Stimulated activated CD8-positive, alpha-beta memory T cell treated with anti-CD3 and anti-CD28 coated beads, Interleukin-4, amount 100 ng/mL, for 1 hour (primary cell): ENCODE results near the gene TRAF3.
"Not testable (repeated sequence)": the region's sequence is repeated elsewhere in the genome, so short reads cannot be mapped to it uniquely, and the experiment has no call there.

ENCODE experiments used
- DNase-seq, 2 donors: peaks; one replicate each; pipeline ENCODE4 v3.0.0-alpha.2; 2020; ENCODE audit warnings: low read depth in 2 of 2, low spot score in 1 of 2

Gene TRAF3

DNA sequence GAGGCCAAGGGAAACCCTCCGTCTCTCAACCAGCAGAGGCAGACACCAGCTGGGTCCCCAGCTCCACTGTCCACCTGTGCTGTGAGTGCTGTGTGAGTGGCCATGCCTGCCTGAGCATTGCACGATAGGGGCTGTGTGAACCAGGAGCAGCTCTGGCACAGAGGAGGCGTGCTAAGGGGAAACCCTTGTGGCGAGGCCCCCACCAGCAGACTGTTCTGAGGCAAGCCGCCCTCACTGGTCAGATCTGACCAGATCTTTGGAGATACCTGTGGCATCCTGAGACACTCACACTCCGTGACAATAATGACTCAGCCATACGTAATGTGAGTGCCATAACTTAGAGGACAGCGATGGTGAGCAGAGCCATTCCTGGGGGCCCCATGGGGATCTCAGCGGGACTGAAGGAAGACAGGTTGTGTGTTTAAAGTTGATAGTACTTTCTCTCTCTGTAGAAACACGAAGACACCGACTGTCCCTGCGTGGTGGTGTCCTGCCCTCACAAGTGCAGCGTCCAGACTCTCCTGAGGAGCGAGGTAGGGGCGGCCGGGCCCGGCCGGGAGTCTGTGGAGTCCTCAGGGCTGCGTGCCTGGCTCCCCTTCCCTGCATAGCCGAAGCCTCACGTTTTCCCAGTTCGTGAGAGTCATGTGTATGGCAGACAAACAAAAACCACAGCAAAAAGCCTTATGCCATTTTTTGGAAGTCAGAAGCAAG, 108.6 kb downstream of the TRAF3 start:
- DNase-seq = no peak

DNA sequence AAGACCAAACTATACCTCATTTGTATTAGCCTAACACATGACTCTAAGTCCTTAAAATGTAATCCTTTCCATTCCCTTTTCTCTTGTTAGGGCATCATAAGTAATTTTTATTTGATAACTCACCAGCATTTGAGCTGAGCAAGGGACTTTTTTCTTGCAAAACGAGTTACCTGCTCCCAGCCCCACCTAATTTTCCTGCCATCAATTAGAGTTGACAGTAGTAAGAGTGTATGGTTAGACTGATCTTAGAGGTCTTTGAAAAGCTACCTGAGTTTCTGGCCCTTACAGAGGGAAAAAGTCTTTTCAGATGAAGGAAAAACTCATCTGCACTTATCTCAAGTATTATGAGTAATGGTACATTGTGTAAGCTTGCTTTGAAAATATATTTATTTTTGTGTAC, 111.5 kb downstream of the TRAF3 start:
- DNase-seq = no peak

DNA sequence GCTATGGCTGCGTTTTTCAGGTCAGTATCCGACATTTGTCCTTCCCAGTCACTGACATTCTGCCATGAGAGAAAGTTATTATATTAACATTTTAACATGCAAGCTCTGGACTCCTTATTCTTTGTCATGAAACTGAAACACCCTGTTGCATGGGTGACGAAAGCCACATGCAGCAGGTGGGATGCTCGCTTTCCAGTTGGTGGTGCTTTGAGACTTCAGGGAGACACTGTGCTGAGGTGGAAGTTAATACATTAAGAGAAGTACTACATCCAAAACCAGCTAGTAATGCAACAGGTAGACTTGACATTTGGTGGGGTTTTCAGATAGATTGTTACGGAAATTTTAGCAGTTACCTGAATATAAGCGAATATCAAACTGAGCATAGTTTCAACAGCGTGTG, 112.4 kb downstream of the TRAF3 start:
- DNase-seq = no peak

DNA sequence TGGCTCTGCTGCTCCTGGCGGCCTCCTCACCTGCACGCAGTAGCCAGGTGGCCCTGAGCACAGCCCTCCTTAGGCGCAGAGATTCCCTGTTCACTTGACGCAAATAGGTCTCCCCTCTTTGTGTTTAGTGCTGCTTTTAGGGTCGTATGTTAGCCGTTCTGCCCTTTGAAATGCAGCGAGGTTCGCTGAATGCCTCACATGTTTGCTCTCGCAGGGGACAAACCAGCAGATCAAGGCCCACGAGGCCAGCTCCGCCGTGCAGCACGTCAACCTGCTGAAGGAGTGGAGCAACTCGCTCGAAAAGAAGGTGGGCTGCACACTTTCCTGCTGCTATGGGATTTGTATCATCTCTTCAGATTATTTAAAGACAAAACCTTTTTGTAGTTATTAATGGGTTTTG, 113.9 kb downstream of the TRAF3 start:
- DNase-seq = no peak

DNA sequence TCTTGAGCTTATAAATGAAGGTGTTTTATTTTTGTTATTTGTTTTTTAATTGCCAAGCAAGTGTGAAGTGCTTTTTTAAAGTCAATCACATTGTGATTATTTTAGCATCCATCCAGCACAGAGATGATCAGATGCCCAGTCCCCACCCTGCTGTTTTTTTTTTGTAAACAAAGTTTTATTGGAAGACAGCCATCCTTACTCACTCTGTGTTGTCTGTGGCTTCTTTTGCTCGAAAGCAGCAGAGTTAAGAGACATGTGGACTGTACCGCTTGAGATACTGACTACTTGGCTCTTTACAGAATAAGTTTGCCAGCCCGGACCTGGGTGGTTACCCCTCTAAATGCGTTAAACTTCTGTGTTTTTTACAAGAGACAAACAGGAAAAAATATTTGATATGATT, 114.3 kb downstream of the TRAF3 start:
- no peak for DNase-seq

DNA sequence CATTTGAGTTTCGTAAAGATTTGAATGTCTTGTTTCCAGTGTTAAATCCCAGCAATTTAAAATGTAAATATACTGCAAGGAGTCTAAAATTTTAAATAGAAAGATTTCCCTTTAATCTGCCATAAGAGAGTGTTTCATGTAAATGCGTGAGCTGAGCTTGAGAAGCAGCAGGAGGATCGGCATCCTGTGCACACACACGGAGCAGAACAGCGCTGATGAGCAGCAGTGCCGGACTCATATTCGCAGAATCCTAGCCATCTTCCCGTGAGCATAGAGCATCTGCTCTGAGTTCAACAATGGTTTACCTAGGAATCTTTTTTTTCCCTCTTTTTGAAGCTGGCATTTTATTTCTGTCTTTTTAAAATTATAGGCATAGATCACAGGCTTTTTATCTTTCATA, 115.4 kb downstream of the TRAF3 start:
- DNase-seq = no peak

DNA sequence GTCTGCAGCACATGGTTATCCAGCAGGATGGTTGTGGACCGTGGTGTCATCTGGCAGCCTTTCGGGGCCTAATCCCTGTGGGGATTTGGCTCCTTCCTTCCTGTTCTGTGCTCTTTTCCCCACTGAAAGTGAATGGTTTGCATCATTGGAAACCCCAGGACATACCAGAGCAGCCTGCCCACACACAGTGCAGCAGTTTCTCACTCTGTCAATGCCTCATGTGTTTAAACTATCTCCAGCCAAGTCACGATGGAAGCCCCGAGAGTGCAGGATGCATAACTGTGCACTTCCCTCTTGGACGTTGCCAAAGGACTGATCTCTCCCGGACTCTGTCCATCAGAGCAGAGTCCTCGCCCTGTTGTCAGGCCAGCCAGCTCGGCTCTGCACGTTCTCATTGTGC, 116.2 kb downstream of the TRAF3 start:
- DNase-seq = no peak

DNA sequence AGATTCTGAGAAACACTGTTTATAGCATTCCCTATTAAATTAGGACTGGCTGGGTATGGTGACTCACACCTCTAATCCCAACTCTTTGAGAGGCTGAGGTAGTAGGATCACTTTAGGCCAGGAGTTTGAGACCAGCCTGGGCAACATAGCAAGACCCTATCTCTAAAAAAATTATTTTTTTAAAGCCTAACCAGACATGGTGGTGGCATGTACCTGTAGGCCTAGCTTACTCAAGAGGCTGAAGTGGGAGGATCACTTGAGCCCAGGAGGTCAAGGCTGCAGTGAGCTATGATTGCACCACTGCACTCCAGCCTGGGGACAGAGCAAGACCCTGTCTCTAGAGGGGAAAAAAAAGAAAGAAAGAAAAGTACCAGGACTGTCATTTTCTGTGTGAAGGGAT, 119.5 kb downstream of the TRAF3 start:
- DNase-seq = not testable (repeated sequence)

DNA sequence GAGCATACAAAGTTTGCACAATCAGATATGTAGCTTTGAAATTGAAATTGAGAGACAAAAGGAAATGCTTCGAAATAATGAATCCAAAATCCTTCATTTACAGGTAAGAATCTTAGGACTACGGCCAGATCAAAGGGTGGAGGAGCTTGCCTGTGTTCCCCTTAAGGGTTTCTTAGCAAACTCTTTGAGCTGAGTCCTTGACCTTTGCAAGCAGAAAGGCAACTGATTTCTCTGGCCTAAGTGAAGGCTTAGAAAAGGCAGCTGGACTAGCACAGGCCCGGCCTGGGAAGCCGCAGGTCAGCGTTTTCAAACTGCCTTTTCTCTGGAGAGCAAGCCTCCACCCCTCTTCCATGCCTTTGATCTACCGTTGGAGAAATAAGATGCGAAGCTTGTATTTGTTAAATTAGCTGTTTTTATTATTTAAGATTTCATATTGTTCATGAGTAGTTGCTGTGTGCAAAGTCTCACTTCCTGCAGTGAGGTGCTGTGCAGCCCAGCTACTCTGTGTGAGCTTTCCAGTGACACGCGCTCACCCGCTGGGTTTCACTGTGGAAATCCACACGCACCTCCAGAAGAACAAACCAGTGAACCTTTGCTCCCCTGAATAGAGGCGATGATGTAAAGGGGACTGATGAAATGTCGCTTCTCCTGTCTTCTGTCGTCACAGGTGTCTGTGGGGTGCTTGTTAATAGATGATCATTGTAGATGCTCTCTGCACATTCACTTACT, 120.2 kb downstream of the TRAF3 start:
- DNase-seq = no peak

DNA sequence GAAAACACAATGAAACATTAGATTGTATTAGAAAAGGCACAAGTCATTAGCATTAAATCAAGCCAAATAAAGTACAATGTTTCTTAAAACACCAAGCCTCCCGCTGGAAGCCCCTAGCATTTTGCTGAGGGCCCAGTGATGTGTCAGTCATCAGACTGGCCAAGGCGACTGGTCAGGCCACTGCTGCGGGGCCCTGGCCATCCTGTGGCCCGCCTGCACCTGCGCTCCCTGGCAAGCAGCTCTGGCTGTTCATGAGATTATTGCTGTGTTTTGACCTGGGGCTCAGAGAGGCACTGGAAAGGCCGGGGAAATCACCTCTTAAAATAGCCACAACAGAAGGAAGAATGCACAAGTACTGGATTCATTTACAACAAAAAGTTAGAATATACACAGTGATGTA, 121.0 kb downstream of the TRAF3 start:
- no peak for DNase-seq

DNA sequence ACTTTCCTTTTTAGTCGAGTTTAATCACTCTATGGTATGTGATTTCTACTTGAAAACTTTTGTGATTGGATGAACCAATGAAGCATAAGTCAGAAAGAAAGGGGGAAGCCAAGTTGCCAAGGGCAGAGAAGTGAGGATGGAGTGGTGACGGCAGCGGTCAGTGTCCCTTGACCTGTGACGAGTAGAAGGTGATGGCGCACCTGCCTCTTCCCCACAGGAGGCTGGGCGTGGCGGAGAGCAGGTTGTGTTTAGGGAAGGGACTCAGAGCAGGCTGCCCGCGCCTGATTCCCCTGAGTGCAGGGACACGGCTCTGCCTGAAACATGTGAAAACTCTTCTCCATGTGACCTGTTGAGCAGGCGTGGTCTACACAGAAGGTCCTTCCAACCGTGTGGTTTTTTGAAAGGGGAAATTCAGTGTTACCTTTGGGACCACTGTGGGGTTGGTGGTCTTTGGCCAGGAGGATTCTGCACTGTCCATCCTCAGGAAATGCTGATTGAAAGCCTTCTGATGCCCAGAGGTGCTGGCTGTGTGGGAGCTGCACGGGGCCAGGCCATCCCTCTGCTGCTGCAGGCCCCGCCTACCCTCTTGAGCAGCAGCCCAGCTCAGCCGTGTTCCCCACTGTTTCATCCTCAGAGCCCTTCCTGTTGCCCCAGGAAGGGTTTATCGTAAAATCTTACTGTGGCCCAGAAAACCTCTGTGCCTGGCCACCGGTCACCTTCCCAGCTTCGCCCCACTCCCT, 121.7 kb downstream of the TRAF3 start:
- DNase-seq = no peak

DNA sequence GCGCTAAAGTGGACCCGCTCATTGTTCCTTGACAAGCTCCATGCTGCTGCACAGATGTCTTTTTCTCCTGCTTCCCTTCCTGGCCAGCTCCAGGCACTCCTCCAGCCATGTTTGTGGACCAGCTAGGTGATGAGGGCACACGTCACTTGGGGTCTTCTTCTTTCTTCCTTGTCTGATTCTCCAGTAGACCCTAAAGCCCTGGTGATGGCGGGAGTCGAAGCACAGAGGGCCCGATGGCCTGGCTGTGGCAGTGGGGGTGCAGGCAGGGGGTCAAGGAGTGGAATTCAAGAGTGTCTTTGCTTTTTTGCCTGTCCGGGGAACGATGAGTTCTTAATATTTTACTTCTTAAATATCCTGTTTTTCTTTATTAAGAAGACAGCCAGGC, 122.3 kb downstream of the TRAF3 start:
- DNase-seq = no peak

DNA sequence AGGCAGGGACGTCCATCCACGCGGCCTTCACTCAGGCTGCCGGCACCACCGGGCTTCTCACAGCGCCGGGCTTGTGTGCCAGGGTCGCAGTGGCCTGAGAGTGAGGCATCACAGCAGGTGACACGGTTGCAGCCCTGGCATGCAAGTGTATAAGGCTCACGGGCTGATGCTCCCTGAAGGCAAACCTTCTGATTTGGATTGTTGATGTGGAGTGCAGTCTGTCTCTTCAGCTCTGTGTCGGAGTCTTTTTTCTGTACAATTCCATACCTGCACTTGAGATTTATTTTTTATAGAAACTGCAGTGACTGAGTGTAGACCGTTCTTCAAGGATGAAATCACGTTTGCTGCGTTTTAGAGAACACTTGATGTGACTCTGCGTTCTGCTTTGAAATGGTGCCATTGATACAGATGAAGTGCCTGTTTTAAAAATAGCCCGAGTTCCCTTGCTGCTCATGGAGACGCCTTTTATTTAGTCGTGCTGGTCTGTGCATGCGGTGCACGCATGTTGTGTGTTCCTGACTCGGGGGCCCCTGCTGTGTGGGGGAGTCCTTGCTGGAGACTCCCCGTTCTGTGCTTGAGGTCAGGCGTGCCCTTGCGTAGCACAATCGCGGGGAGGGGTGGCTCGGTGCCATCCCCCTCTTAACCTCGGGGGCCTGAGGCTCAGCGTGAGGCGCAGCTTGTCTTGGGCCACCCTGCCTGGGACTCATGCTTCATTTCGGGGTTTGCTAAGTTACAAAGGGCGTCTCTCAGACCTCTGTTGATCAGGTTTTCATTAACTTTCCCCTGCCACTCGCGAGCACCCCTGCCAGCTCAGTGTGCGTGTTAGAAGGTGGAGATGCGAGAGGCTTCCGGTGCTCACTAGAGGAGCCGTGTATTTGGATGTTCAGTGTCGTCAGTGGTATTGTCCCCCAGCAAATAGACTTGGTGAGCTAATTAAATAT, 123.7 kb downstream of the TRAF3 start:
- DNase-seq = no peak

DNA sequence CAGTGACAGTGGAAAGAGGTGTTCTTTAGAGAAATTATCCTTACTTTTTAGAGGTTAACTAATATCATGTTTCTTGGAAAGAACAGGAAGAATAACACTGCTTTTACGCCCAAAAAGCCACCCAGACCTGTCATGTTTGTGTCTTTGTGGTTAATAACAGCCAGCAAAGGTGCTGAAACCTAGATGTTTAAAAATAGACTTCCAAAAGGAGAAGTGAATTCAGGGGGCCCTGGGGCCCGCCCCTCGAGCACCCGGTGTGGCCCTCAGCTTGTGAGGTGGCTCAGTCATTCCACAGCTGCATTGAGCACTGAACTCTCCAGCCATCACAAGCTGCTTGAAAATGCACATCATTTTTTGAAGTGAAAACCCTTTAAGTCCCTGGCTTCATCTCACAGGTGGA, 124.4 kb downstream of the TRAF3 start:
- no peak for DNase-seq

DNA sequence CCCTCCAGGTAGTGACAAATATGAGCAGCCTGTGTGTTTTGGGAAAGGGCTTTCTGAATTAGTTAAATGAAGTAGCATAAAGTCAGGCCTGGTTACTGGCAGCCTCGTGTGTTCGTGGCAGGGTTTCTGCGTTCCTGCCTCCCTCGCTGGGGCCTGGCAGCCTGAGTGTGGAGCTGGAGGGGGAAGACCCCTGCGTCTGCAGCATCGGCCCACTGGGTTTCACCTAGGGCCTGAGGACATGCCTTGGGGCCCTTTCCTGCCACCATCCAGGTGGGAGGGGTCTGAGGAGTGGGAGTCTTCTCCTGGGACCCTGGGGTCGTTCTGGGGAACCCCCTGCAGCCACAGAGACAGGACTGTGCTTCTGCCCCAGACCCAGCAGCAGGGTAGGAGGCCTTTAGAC, 124.8 kb downstream of the TRAF3 start:
- no peak for DNase-seq

DNA sequence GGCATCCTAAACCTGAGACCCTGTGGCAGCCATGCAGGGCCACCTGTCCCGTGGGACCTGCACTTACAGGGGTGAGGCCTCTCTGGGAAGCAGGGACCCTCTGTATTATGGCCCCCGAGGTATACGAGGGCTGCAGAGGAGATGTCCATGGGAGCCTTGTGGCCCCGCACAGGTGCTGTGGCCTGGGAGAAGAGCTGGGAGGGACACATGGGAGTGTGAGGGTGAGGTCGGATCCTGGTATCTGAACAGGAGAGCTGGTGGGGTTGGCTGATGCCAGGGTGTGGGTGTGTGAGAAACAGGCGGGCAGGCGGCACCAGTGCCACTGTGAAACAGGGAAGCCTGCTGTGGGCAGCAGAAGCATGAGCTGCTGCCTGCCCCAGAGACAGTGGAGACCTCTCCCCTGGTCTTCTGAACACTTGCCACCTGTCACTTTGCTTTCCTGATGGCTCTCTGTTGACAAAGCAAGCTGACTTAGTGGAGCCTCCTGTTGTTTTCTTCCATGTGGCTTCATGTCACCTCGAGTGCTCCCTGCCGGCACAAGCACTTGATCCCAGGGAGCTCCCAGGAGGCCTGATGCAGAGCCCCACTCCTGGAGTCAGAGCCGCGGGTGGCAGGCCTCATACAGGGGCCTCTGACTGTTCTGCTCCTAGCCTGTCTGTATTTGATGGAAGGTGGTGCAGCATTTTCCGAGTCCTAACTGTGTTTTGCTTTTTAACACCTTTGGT, 125.4 kb downstream of the TRAF3 start:
- DNase-seq = no peak

DNA sequence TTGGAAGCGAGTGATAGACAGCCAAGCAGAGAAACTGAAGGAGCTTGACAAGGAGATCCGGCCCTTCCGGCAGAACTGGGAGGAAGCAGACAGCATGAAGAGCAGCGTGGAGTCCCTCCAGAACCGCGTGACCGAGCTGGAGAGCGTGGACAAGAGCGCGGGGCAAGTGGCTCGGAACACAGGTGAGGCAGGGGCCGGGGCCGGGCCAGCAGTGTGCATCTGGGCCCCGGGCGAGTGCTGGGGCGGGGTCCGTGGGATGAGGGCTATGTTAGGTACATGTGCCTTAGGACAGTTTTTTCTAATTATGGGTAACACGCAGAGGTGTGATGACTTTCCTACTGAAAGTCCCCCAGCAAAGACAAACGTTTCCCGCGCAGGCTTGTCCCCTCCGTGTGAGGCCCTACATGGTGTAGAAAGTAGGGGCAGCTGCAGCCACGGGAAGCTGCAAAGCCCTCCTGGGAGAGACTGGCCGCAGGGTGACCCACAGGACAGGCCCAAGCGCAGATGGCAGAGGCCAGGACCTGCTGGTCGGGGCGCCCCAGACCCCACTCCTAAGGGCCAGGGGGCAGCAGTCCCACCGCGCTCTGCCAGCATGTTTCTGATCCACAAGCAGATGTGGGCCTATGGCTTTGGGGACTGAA, 126.1 kb downstream of the TRAF3 start:
- no peak for DNase-seq

DNA sequence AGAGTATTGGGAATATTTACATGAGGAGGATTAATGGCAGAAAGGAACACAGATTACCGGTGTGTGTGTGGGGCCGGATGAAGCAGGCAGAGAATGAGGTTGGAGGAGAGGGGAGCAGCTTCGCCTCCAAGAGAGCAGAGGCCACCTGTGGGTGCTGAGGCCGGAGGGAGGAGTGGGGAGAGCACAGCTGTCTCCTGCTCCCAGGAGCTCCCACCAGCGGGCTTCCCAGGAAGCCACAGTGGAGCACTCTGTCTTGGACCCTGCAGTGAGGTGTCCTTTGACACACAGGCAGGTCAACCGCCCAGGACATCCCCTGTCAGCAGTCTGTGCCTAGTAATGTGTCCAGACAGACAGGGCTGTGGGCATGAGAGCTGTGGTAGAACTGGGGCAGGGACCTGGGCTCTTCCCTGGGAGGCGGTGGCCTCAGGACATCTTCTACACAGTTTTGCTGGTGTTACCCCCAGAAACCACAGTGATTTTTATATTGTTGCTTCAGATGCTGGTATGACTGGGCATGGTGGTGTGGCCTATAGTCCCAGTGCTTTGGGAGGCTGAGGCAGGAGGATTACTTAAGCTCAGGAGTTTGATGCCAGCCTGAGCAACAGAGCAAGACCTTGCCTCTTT, 126.8 kb downstream of the TRAF3 start:
- DNase-seq = no peak
